PFSK-1 (cell line): ENCODE results near the gene NEU1.

ENCODE experiments used
- POLR2AphosphoS5 ChIP-seq: IDR thresholded peaks from 2 replicates; pipeline ENCODE4 v1.6.1; 2012; ENCODE audit warnings: low read depth, mild to moderate bottlenecking, control low read depth, low read length, moderate library complexity
- REST ChIP-seq, 2 experiments: IDR thresholded peaks; 2 replicates each; pipeline versions ENCODE4 v1.6.1 to v1.8.0; 2011 to 2012; ENCODE audit warnings: low read depth in 2 of 2, low read length in 2 of 2, control low read depth in 1 of 2, inconsistent platforms in 1 of 2, mild to moderate bottlenecking in 1 of 2, moderate library complexity in 1 of 2; ENCODE audit not compliant: insufficient read depth in 1 of 2
- SIN3A ChIP-seq: IDR thresholded peaks from 2 replicates; pipeline ENCODE4 v1.6.1; 2012; ENCODE audit warnings: mild to moderate bottlenecking, low read length, moderate library complexity, borderline replicate concordance; ENCODE audit not compliant: insufficient read depth
- TAF1 ChIP-seq: IDR thresholded peaks from 2 replicates; pipeline ENCODE4 v1.6.1; 2012; ENCODE audit warnings: low read length, control low read depth, borderline replicate concordance; ENCODE audit not compliant: insufficient read depth

GRCh38 chr6:31864818-31865204 is 2.2 kb upstream of the NEU1 start:
- TF ChIP-seq TAF1 (no peak), POLR2AphosphoS5 (no peak), SIN3A (no peak), REST (IDR thresholded peaks at IDR 0.05; ENCODE audit: insufficient read depth in 1 of 2, low read depth in 2 of 2, low read length in 2 of 2) (no peak)
